Amniotic epithelial cell (primary cell): ENCODE results near the gene TMEM63C.

Experiments
- DNase-seq: peaks from one replicate; pipeline ENCODE4 v3.0.0-alpha.2; 2010; ENCODE audit warnings: low read depth

TMEM63C gene, protein sequence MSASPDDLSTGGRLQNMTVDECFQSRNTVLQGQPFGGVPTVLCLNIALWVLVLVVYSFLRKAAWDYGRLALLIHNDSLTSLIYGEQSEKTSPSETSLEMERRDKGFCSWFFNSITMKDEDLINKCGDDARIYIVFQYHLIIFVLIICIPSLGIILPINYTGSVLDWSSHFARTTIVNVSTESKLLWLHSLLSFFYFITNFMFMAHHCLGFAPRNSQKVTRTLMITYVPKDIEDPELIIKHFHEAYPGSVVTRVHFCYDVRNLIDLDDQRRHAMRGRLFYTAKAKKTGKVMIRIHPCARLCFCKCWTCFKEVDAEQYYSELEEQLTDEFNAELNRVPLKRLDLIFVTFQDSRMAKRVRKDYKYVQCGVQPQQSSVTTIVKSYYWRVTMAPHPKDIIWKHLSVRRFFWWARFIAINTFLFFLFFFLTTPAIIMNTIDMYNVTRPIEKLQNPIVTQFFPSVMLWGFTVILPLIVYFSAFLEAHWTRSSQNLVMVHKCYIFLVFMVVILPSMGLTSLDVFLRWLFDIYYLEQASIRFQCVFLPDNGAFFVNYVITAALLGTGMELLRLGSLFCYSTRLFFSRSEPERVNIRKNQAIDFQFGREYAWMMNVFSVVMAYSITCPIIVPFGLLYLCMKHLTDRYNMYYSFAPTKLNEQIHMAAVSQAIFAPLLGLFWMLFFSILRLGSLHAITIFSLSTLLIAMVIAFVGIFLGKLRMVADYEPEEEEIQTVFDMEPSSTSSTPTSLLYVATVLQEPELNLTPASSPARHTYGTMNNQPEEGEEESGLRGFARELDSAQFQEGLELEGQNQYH

GRCh38 chr14:77181603-77182437 lies at the start of gene TMEM63C:
TSS of gene TMEM63C (plus strand) at chr14:77181798. CDS start at chr14:77218814, 37,016 bp downstream.
- DNase-seq = peak; percentile 7

GRCh38 chr14:77131871-77132486 lies 49.6 kb upstream of the TMEM63C start:
- no peak for DNase-seq

GRCh38 chr14:77133720-77134338 lies 47.8 kb upstream of the TMEM63C start:
- peak; percentile 66 for DNase-seq

GRCh38 chr14:77139022-77139421 lies 42.6 kb upstream of the TMEM63C start:
- no peak for DNase-seq

- DNase-seq = no peak
These were observed 41.8 kb upstream of the TMEM63C start for GRCh38 chr14:77139540-77140358.

DNA sequence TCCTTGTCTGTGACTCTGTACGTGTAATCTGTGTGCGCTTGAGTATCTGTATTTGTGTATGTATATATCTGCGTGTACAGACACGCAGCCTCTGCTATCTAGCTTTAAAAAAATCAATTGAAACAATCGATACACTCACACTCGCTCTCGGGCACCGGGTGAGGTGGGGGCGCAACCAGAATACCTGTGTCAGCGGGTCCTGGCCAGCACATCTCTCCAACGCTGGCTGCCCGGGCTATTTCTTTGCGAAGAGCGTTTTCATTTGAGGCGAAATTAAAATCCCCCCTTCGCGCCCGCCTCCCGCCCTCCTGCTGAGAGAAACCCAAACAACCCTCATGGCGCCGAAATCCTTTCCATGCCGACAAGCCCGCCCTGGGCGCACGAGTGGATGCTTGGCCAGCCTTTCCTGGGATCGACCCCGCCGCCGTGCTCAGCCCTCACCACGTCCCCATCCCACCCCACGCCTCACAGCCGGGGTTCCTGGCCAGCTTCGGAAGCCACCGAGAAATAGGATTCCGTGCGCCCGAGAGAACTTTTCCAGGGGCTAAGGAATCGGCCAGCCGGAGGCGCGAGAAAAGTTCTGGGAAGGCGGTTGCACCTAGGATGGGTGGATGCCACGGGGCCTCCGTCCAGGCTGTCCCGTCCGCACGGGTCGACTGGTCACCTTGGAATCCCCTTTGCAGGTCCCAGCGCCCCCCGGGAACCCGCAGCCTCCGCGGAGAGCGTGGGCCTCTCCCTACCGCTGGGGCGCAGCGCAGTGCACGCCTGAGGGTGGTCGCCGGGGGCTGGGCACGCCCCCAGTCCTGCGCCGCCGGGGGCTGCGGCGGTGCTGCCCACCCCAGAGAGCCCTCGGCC lies 41.0 kb upstream of the TMEM63C start:
- no peak for DNase-seq

DNA sequence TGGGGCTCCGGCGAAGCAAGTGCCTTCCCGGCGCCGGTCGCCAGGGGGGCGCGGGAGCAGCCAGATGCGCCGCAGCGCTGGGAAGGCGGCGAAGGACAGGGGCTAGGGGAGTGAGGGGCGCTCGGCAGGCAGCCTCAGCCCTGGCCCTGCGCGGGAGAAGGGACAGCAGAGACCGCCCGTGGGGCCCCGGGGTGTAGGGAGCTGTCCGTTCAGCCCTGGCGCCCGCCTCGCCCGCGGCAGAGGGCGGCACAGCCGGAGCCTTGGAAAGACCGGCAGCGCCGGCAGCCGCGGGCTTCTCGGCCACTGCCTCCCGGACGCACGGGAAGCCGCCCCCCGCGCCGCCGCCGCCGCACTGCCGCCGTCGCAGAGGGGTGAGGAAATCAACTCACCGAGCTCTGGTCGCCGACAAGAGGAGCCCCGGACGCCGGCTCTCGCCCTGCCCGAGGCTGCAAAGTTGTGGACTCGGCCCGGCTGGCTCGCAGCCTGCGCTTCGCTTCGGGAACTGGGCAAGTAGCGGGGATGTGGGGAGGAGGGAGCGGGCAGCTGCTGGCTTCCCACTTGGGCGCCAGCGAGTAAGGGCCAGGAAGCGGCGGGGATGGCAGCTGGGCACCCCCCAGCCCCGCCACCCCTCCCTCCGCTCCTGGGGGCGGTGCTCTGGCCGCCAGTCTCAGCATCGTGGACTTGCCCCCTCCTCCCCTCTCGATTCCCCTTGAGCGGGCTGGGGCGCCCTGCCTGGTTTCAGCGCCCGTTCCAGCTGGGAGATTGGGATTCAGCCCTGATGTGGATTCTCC lies 40.2 kb upstream of the TMEM63C start, which contains the start of gene ZDHHC22:
ZDHHC22 (minus strand) TSS at position 578 of the 791 bp plus-strand sequence. CDS start 2,053 bp downstream, outside the sequence.
- DNase-seq = no peak

DNA sequence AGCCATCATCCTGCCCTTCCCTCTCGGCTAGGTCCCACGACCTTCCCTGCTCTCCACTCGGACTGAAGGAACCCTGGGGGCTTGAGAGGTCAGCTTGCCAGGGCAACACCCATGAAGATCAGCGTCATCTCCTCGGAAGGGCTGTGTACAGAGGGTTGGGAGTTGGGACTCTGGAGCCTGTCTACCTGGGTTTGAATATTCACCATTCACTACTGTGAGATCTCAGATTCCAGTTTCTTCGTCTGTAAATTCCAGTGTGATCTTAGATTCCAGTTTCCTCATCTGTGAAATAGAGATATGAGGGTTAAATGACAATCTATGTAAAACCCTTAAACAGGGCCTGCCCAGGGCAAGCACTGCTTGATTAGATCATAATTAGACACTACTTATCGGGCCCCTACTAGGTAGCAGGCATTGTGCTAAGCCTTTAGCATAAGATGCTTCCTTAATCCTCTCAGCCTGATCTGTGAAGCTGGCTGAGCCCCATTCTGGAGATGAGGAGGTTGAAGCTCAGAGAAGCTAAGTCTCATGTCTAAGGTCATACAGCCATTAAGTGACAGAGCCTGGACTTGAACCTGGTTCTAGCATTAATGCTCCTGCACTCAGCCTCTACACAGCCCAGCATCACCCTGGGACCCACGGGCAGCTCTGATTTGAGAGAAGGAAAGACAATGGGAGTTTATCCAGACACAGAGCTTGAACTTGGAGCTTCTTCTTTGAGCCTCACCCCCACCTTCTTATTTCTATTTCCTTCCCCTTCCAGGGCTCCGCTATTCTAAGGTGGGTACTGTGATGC lies 39.4 kb upstream of the TMEM63C start:
- no peak for DNase-seq

- no peak for DNase-seq
These were observed 38.5 kb upstream of the TMEM63C start for GRCh38 chr14:77143071-77143470.

GRCh38 chr14:77144412-77145115 lies 37.0 kb upstream of the TMEM63C start:
- no peak for DNase-seq

- DNase-seq = no peak
These were observed 35.4 kb upstream of the TMEM63C start for GRCh38 chr14:77145975-77146740.

GRCh38 chr14:77148510-77149231 lies 32.9 kb upstream of the TMEM63C start:
- peak; percentile 16 for DNase-seq

DNA sequence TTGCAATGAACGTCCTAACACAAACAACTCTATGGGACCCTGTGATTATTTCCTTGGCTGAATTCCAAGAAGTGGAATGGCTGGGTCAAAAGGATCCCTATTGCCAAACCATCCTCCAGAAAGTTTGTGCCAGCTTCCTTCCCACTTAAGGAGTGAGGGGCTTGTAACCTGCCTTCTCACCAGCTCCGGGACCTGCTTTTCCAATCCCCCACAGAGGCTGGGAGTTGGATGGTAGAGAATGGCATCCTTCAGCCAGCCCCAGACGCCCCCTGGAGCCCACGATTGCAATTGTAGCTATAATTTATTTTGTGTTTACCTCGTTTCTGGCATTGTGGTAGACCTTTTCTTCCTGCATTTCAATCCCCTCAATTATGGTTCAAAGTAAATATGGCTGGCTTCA lies 30.4 kb upstream of the TMEM63C start:
- DNase-seq = peak; percentile 4

DNA sequence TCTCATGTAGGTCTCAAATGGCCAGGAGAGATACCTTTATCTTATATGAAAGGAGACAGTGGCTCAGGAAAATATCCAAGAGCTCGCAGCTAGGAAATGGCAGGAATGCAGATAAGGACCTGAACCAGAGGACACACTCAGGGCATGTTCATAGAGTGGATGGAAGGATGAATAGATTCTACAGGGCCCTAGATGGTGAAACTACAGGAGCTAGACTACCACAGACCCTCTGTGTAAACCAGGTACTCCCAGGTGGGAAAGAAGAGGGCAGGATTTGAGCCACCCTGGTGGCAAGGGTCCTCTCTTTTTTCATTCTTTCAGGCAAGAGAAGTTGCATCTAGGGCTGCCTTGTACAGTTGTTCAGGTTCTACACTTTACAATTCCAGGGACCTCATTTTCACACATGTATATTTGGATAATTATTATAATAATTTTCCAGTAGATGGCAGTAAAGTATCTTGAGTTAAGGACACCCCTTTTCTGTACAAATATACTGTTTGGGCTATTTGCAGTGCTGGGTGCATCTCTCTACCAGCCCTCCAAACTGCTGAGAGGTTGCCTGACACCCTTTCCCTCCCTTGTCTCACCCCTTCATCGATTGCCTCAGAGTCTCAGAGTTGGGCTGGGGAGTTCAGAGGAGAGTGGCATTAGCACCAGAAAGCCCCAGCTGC lies 29.5 kb upstream of the TMEM63C start:
- DNase-seq = peak; percentile 22

DNA sequence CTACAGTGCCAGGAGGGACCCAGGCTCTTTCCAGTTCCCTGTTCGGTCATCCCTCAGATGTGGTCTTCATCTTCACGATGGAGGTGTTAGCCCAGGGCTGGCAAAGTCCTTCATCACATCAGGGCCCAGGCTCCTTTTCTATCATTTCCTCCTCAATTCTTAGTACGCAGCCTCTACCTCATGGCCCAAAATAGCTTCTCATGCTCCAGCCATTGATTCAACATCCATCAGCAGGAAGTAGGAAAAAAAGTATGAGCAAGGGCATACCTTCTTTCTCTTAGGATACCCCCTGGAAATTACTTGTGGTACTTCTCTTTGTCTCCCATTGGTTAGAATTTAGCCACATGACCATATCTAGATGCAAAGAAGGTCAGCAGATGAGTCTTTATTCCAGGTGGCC lies 27.8 kb upstream of the TMEM63C start:
- DNase-seq = no peak
